NCI-H128 (cell line): ENCODE data around the gene ETV5.

Experiments
- DNase-seq: peaks from one replicate; lab custom pipeline; 2025; ENCODE audit not compliant: unreplicated experiment; lab: John Stamatoyannopoulos, UW

Gene ETV5

DNA sequence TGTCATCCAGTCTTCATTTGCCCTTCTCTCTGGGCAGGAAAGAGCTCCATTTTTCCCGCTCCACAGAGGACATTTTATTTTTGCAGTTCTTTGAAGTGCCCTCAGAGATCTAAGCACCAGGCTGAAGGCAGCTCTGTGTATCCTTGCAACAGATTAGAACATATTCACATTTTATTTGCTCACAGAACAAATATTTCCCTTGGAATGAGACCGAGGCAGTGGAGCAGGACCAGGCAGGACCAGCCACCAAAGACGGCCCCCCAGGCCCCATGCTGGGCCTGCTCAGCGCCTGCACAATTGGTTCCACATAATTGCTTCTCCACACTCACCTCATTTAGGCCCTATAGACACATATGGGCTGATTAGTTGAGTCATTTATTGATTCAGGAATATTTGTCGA is 15.7 kb upstream of the ETV5 start:
- no peak for DNase-seq

DNA sequence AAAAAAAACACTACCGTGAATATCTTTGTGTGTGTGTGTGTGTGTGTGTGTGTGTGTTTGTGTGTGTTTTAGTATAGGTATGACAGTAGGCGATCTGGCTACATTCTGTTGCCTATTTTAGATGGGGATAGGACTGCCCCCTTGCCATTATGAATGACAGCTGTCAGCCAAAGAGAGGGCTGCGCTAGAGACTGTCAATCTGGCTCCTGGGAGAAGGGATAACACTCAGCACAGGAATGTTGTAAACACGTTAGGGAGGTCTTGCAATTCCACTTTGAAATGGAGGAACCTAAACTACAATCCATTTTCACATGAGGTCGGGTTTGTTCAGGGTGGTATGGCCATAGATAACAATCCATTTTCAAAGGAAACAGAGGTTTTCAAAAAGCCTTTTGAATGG is 14.1 kb upstream of the ETV5 start:
- no peak for DNase-seq

DNA sequence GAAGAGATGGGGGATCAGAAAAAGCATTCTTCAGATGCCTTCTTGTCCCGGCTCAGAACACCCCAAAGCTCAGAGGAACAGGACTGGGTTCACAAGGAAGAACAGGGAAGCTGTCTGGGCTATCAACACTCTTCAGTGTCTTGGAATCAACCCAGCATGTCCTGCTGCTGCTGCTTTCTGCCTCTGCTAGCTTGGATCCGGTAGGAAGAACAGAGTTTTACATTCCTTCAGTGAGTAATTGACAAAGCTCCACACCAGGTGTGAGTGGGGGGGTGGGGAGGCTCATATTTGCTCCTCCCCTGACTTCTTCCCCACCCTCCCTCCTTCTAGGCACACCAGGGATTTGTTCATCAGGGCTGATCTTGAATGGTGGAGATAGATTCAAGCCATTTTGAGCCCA is 13.1 kb upstream of the ETV5 start:
- no peak for DNase-seq

DNA sequence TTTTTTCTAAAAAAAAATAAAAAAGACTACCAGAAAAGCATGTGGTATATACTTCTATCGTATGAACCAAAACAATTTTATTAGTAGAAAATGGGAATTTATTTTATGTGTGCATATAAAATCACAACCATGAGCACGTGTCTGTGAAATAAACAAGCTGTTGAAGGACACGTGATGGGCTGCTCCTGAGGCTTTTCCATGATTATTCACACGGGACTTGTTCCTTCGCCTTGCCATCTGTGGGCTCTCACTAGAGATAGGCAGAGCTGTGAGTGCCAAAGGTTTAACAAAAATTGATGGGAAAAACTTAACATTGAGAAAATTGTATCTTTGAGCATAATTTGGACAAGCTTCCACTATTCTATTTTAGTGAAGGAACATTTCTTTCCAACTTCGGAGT is 12.4 kb upstream of the ETV5 start:
- DNase-seq = no peak

DNA sequence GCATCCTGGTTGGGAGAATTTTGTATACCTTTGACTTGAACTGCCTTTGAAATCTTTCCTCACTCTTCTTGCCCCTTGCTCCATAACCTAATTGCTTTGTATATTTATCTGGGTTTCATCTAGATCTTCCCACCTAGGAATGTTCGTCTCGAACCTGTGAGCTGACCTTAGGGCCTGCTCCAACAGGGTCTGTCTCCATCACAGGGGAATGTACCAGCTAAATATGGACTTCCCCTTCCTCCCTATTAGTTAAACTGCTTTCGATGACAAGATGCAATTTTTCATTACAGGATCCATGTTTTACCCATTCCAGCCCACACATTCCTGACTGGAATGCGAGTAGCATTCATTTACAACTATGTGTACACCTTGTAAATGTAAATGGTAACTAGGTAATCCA is 10.6 kb upstream of the ETV5 start:
- no peak for DNase-seq

DNA sequence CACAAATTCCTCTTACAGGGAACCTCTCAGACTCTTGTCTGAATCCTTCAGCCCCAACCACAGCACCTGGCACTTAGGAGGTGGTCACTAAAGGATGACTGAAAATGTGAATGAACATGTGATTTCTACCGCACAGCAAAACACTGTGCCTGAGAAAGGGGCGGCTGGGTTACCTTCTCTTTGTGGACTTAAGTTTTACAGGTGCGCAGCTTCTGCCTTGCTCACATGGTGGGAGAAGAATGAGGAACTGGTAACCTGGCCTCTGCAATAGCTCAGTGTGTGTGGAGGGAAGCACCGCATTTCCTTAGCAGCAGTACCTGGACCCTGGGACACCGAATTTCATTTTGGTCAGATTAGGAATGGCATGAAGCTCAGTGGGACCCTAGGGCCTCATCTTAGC is 9.8 kb upstream of the ETV5 start:
- no peak for DNase-seq

DNA sequence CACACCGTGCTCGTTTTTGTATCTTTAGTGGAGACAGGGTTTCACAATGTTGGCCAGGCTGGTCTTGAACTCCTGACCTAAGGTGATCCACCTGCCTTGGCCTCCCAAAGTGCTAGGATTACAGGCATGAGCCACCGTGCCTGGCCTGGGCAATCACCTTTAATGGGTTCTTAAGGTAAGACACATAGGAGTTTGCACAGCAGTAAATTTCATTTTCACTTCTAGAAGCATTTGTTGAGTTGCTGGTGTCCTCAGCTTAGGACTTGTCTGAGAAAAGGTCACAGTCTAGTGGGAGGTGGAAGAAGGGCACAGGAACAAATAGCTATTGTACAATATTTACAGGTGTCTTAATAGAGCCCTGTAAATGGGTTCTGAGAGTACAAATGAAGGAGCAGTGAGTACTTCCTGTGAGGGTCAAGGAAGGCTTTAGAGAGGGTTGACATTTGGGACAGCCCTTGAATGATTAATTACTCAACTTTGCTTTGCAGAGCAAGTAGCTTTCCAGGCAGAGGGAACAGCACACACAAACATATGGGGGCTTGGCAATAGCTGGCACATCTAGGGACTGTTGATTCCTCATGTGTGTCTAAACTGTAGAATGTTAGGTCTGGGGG is 8.7 kb upstream of the ETV5 start:
- no peak for DNase-seq

DNA sequence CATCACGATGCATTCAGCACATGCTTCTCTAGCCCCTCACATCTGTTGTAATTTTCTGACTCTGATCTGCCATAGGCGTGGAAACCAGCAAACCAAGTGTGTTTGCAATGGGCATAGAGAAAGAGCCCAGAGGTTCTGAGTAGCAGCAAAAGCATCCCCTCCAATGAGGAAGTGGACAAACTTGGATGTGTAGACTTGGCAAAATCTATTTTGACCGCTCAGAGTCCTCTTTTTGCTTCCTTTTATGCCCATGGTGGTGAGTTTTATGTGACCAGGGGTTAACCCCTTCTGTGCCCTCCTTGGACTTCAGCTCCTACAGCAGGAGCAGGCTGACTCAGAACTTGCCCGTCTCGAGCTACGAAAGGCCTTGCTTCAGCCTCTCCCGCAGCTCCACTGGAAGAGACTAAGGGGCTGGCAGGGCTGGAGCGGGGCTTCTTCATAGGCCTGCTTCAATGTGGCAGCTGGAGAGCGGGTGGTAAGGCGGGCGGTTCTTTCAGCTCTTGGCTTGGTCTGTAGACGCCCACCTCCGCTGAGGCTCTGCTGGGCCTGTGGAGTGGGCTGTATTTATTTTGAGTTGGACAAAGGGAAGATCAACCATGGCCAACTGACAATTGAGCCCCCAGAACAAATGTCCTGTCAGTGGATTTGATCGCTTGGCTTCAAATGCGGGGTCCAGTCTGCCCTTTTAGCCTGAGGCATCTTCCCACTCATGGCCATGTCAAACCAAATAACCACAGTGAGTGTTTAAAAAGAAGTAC is 6.5 kb upstream of the ETV5 start:
- no peak for DNase-seq

DNA sequence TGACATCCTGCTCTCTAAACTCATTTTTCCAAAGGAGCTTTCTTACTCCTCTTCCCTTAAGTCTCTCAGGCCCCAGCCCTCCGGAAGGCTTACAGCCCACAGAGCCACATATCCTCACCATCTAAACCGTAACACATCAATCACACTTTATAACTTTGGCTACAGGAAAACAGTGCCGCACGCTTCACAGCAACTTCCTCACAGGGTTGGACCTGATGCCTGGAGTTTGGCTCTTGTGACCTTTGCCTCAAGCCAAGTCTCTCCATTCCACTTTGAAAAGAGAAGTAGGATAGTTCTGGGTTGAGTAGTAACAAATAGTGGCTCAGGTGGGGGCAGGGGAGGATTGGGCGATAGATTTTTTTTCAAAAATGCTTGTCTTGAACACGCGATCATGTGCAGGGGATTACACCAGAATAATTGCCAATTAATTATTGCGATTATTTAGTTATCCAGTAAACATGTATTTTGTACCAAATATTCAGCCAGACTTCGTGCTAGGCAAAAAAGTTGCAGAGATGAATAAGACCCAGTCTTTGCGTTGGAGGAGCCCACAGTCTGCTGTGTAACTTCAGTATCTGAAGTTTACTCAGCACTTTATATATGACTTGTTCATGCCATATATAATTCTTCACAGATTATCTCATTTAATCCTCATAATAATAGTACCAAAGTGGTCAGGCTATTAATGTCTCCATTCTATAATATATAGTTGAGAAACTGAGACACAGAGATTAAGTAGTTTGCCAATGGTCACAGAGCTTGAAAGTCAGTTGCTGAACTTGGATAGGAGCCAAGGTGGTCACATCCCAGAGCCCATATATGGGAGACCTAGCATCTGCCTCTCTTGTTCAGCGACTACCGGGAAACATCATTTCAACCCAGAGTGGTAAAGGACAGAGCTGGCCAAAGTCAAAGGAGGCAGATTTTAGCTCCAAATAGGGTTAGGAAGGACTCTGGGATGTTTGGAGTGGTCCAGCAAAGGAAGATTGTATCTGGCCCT is 2.4 kb upstream of the ETV5 start:
- no peak for DNase-seq

DNA sequence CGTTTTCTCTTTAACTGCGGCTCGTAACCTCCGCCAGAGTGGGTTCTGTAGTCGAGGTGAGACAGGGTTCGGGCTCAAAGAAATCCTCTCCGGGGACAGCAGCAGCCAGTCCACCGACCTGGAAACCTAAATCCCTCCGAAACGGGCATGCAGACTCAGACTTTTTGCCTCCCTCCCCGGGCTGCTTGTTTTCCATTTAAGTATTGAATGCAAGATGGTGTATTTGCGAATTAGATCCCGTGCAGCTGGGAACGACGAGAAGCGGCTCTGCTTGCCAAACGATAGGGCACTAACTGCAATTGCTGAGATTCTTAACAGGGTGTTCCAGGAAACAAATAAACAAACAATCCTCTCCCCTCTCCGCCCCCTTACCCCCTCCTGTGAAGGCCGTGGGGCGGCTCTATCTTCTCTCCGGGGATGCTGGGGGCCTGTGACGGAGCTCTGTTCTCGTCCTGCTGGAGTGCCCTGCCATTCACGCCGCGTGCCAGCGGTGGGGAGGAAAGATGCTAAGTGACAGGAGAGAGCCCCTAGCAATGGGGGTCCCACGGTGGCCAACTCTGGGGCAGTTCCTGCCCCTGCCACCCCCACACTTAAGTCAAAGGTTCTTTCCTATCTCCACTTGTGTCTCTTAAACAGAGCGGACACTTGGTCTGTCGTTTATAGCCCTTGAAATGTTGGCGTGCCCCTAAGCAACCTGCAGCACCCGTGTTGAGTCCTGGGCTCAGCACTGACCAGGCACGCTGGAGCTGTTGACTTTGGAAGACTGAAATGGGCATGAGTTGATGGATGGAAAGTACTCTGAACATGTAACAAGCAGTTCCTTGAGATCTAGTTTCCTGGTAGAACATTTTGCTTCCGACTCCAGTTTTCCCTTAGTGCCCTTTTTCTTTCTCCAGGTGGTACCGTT is 1.3 kb upstream of the ETV5 start:
- DNase-seq = no peak

DNA sequence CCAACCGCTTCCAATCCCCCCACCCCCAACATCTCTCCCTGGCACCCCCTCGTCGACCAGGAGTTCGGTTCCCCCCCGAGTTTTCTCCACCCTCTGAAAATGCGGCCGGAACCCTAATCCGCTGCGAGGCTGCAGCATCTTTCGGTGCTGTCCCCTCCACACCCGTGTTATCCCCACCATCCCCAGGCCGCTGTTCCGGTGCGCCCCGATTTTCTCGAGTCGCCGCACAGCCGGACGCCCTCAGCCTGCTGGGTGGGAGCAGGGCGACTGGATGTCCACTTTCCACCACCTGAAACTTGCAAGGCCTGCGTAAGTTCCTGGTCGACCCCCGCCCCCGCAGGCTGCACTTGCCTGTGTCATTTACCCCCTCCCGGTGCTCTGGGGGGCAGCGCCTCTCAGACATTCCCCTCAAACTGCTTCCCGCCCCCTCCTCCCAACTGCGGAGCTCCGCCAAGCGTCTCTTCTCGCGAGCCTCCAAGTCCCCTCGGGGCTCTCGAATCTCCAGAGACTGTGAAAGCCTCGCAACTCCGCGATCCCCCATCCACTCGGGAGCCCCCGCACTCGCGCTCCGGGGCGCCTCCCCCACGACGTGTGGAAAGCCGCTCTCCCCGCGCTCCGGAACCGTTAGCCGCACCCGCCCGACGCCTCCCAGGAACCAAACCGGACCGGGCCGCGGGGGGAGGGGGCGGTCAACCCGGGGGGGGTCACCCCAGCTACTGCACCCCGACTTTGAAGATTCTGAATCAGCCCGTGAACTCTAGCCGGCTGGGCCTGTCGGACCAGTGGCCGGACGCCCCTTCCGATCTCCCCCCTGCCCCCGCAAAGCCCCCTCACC is 566 bp downstream of the ETV5 start:
- DNase-seq = no peak

DNA sequence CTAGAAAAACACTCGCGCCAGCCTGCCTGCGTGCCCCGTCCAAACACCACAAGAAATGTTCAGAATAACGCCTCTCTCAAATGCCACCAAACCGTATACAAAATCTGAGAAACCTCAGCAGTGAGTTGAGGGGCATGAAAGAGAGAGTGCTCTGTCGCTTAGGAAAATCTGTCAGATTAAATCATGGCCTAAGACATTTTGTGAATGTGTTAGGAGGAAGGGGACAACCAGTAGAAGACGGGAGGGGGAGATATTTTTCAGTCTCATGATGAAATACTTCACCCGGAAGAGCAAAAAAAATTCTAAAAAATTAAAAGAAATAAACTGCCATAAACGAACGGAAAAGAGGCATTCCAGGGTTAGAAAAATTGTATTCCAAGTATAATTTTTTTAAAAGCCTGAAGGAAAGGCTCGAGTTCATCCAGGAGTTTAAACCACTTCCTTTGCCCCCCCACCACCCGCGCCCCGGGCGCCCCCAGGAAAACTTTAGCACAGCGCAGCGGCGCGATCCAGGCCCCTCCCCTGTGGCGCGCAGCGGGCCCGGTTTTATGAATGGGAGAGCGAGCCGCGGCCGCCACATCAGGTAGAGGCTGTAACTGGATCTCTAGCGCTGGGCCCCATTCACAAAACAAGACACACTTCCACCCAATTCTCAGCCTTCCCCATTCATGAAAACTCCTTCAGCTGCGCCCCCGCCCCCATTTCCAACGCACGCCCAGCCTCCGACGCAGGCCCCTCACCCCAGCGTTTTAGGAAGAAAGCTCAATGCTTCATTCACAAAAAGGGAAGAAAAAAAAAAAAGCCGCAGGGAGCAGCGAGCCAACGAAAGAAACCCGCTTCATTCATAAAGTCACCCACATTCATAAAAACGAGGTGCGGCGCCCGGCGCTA is 1.4 kb downstream of the ETV5 start:
- DNase-seq = peak; percentile 65

DNA sequence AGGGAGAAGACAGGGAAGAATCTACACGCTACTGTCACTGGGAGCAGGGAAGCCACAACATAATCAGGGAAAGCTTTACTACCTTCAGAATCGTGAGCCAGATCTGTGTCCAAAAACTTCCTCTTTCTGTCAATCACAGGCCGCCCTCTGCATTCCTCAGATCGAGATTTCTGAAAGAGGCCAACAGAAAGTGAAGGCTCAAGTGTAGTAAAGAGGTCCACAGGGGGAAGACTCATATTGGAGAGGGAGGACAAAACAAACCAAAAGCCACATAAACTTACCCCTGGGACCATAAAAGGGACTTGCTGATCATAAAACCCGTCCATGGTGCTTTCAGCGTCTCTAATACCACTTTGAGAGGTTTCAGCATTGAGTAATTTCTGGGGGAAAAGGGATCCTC is 3.3 kb downstream of the ETV5 start:
- DNase-seq = no peak

DNA sequence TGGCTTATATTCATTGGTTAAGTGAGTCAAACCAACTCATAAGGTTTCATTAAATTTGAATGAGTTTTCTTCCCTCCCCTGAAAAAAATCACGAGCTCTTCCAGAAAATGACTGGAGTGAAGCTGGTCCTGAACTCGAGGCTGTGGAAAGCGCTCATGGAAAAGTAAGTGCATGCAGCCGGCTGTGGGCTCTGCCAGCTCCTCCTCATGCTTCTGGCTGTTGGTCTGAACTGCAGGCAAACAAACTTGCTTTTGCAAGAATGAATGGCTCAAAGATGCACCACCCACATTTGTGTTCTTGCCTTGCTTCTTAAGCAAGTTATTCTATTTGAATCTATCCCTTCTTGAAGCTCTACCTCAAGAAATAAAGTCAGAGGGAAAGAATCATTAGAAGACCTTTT is 6.2 kb downstream of the ETV5 start:
- no peak for DNase-seq

DNA sequence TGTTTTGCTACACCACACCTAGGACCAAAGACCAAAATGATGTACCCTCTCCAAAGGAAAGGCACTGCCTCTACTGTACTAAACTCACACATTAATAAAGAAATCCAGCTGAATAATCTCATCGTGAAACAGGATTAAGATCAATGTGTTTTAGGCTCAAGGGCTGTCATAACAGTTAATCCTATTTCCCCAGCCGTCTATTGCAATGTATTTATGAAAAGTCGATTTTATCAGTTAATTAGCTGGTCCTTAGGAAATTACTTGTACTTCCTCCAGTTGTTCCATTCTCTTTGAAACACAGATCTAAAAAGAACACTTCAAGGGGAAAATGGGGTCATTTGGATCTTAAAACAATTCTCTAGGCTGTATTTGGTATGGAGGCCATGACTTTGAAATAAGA is 8.5 kb downstream of the ETV5 start:
- no peak for DNase-seq

DNA sequence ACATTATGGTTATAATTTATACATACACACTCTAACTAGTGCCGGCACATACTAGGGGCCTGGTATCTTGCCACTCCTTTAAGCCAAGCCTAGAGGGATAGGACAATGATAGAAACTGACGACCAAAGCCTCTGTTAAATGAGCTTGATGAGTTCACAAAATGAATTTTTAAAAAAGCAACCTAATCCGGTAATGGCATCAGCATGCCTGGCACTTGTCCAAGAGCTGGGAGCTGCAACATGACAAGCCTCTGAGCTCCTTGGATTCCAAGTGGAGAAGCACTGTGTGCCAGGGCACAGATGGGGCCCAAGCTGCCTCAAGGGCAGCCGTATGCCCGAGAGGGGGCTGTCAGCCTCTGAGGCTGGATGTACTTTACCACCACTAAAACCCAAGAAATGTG is 9.7 kb downstream of the ETV5 start:
- DNase-seq = peak; percentile 74

DNA sequence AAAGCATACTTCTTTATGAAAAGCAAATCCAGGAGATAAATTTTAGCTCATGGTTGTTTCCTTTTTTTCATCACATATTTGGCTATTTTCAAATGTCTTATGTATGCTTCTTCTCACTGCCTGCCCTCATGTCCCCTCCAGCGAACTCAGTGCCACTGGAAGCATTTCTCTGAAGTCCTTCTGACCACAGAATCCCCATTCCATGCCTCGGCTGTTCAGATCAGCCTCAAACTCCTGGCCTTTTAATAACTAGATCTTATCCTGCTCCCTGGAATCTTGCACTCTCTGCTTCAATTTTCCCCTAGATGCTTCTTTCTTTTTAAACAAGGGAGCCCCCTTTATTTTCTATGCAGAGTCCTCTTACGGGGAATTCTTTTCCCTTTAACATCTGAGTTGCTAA is 10.1 kb downstream of the ETV5 start:
- no peak for DNase-seq

DNA sequence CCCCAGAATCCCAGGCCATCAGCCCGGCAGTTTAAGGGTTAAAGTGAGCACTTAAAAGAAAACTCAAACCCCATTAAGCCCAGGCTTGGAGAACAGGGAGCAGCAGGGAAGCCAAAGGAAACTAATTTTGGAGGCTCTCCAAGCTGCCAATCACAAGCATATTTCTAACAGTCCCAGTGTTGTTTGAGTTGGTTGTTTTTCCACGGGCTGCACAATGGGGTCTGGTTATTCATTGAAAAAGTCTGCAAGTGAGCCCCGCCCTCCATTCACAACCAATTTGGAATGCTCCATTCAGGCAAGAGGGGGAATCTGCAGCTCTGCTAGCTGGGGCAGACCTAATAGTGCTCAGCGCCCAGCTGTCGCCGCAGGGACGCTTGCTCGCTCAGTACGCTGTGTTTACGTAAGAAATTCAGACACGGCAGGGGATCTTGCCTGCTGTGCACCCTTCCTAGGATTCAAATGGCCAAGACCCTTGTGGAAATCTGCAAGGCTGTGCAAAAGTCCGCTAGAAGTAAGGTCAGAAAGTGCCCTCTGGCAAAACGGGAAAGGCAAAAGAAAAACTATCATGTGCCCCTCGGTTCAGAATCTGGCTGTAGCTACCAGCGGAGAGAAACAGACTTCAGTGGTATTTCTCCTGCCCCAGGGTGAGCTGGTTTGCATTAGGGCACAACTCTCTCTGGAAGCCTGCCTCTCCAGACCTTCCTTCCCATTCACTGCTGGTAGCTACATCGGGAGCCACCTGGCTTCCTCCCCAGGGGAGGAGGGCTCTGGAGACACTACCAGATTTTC is 11.0 kb downstream of the ETV5 start:
- DNase-seq = peak; percentile 97
